CD4-positive, alpha-beta T cell treated with Interleukin-10 for 1 hour (primary cell): ENCODE results near the gene AKR1E2.

Experiments
- DNase-seq: peaks from one replicate; pipeline ENCODE4 v3.0.0-alpha.2; 2020

The AKR1E2 gene

DNA sequence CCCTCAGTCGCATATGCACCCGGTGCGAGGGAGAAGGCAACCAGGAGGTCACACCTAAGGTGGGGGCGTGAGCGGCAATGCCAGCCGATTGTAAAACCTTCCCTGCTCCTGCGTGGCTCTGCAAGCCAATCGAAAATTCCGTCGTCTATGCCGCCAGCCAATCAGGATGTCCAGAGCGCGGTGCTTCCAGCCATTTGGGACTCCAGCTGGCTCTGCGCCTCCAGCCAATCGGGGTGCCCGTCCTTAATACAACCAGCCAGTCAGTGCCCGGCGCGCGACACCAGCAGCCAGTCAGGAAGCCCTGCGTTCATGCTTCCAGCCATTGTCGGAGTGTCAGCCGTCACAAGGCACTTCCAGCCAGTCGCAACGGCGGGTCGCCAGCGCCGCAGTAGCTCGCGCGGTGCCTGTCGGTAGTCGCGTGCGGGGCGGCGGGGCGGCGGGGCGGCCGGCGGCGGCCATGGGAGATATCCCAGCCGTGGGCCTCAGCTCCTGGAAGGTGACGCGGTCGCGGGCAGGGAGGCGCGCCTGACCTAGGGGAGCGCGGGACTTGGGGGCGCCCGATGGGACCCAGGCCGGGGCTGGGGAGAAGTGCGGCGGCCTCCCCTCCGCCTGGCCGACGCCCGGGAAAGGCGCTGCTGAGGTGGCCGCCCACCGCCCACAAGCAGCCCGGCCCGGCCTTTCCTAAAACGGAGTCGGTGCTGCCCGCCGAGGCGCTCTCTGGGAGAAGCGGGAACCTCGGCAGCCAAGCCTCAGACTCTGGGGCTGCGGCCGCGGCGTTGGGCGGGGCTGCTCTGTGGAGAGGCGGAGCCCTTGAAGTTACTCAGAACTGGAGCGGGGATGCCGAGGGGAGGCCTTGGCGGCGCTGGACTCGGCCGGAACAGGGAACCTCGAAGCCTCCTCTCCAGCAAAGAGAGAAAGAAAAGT lies at the start of gene AKR1E2:
AKR1E2 (plus strand) TSS at position 340 of the 924 bp plus-strand sequence; CDS start at position 458, 118 bp downstream.
- peak; percentile 89 for DNase-seq

DNA sequence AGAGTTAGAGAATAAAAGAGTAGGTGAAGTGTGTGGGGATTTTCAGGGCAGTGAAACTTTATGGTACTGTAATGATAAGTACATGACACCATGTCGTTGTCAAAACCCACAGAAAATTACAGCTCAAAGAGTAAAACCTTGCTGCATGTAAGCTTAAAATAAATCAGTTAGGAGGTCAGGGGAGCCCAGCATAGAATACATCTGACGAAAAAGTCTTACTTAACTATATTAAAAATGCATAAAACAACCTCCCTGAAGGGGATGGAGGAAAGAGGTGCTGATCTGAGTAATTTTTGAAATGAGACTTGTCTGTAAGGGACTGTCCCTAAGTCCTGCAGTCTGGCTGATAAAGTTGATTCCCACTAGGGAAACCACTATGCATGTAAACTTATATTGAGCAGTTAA lies 49.8 kb upstream of the AKR1E2 start:
- DNase-seq = no peak

DNA sequence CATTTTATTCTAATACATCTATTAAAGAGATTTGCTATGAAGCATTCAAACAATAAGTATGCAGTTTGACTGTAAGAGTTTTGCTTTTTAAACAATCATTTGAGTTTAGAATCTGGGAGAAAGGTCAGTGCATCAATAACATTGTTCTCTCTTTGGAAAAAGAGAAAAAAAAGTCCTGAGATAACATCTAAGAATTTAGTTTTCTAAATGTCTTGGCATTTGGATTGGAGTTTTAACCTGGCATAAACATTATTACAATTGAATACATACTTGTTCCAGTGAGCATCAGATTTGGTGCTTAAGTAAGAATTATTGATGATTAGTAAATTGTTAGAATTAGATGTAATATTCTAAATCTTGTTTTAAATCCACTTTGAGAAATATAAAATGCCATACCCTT lies 47.2 kb upstream of the AKR1E2 start:
- DNase-seq = no peak

DNA sequence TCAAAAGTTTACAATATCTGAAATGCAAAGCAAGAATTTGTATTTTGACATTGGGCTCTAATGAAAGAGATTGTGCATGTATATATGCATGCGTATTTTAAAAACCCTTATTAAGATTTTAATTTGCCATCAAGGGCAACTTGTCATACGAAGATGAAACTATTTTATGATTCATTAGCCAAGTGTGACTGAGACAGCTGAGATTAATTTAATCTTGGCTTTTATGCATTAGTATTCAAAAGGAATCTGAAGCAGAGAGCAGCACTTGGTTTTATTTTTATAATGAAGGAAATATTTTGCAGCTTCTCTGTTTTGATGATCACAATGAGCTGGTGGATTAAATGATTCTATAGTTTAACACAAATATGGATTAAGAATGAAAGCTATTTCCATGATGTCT lies 45.9 kb upstream of the AKR1E2 start:
- no peak for DNase-seq

DNA sequence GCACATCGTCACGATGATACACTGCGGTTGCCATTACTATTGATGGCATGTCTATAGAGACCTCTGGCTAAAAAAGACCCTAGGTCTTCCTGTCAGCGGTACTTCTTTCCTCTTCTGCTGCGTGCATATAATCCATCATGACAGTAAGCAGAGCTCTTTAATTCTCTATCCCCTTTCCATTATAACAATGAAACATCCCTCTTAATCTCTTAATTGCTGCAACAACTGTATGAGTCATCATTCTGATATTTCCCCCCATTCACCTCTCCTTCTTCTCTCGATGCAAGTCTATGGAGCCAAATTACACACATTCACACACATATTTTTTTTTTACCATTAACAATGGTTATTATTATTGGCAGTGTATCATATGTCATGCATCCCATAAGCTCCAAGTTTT lies 45.2 kb upstream of the AKR1E2 start:
- DNase-seq = no peak

DNA sequence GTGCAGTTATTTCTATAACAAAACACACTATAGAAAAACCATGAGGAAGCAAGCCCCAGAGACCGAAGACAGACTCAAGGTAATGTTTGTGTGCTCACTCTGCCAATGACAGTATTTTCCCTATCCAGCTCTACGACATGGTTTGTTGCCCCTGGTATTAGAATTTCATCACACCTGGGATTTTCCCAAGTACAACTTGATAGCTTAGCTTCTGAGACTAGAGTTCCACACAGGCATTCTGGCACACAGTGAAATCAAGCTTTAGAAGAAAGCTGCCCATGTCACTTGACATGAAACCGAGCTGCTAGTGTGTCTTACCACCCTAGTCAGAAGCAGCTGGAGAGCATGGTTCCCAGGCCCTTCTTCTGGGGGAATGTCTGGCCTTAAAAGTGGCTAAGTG lies 44.1 kb upstream of the AKR1E2 start:
- no peak for DNase-seq

DNA sequence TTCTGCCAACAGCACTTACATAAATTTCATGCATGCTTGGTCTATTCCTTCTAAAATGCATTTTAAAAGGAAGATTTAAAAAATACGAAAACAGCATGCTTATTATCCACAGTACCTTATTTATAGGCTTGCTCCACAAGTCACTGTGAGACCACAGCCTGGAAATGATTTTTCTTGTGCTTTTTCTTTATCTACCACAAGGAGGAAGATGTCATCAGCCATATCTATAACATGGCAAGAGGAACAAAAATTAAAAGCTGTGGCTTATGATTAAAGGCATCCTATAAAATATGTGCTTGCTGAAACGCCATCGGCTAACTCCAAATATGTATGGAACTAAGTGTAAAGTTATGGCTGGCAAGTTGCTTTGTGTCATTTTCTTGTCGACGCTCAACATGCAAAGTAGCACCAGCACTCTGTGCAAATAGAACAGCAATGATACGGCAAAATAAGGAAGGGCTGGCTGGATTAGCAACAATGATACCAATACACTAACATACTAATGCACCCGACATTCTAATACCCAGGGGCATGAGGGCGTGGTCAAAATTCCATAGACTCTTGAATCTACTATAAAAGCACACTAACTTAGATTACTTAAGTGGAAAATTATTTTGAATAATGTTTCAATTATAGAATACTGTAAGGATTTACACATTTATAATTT lies 41.2 kb upstream of the AKR1E2 start:
- DNase-seq = no peak

DNA sequence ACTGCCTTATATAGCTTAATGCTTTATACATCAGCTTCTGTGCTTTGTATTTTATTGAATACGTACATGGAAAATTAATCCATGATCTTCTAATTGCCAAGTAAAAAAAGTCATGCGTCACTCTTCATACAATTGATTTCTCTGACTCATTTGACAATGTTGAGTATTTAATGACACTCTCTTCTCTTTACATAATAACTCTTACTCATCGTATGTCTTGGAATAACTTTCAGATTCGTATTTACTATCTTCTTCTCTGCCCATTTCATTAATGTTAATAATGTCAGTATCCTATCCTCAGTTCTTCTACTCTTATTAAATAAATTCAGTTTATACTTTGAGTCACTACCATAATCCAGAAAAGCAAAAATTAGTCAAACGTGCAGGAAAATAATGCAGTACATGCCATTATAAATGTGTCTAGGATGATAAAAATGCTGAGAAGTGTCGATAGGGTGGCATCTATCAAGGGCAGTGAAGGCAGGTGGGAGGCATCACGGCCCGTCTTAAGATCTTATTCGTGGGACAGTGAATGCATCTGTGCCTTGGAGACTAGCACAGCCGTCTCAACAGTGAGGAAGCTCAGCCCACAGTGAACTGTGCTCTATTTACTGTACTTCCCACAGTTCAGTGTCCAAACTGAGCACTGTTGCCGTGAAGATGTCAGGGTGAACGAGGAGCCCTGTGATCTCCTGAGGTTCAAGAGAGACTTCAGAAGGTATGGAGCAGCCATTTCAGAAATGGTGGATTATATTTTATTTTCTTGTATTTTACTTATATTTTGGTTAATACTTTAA lies 39.8 kb upstream of the AKR1E2 start:
- no peak for DNase-seq

DNA sequence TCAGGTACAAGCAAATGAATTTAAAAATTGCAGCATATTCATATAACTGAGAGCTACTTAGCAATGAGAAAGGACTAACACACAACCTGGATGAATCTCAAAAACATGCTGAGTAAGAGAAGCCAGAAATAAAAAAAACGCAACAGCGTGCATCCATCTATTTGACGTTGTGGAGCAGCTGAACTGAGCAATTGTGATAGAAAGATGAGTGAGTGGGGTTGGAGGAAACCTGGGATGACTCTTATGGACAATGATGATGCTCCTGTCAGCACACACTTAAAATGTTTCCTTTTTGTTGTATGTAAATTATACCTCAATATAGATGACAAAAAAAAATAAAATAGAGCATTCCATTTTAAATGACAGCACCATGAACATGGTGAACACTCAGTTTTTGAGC lies 36.0 kb upstream of the AKR1E2 start:
- no peak for DNase-seq

DNA sequence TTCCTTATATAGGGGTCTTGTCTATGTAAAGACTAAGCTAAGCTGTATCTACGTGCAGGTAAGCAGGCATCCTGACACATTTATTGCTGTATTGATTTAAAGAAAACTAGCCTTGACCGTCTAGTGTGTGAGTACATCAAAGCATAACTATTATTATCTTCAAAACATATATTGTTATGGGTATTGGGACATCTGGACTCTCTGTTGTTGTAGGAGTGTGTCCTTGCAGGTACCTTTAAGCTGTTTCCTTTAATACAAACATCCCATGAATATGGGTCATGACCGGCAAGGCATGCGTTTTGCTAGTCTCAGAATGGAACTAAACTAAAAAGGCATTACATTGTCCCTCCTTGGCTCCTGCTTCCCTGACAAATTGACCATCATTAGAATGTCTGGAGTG lies 35.1 kb upstream of the AKR1E2 start:
- no peak for DNase-seq

DNA sequence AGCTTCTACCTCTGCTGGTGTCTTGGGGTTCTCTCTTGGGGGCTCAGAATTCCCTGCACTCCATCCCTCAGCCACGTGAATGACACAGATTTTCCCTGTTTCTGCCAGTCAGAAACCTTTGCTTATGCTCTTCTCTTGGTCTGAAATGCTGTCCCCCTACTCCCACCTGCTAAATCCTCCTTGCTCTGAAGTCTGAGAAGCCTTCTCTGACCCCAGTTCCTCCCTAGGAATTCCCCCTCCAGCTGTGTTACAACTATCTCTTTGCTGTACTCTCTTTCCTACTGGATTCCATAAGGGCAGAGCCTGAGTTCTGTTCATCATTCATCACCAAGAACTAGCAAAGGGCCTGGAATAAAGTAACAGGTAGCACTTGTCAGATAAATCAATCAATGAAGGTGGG lies 33.6 kb upstream of the AKR1E2 start:
- DNase-seq = no peak

DNA sequence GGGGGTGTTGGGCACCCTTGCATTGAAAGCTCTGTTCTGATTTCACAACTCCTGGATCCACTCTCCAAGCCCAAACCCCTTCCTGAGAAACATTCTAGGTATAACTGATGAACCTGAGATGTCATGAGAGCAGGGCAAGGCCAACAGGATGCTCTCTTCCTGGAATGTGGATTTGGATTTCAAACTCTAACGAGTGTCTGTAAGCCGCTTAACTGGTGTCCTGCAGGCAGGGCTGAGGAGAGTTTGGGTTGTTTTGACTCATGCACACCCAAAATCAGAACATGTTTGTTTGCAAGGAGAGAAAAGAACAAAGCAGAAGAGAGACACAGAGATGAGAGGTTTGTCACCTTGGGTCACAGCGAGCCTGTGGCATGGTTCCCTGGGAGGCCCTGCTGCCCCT lies 24.6 kb upstream of the AKR1E2 start:
- no peak for DNase-seq

DNA sequence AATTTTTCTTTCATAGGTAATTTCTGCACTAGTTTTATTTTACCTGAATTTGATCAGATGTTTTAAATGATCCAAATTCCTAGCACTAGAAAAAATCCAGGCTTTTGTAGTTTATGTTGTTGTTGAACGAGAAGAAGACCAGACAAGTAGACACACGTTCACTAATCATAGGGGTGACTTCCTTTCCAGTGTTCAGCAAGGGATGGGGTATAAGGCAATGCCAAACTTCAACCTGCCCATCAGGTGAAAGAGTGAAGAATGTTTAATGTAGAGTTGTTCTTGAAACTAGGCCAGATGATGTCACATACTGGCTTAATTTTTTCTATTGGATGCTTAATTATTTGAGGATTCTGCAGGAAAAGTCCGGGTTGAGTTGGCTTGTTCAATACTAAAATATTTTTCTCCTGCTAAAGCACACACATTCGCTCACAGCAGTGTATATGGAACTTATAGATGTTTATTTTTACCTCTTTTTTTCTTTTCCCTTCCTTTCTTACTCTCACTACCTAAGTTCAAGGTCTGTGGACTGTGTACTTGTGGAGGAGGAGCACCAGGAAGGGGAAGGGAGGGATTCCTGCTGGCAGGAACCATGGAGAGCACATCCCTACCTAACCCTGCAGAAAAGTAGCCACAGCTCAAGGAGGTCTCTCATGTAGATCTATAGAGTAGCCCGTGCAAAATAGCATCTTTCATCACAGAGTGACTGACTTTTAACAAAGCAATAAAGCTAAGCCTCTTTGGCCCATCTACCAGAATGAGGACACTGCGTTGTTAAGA lies 23.1 kb upstream of the AKR1E2 start:
- DNase-seq = no peak

DNA sequence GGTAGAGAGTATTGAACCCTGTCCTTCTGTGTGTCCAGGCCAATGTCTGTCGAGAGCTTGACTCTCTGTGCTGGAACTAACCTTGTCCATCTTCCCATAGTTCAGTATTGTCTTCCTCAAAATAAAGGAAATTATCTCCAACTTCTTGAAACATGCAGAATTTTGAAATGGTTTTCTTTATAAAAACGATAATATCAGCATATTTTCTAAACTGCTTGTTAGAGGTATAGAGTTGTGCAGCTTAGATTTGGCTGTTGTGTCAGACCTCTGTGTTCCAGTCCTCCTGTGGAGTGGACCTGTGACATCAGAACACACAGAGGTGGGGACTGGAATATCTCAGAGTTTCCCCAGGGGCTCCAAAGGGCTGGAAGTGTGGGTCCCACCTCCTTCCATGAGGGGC lies 22.2 kb upstream of the AKR1E2 start:
- DNase-seq = no peak

DNA sequence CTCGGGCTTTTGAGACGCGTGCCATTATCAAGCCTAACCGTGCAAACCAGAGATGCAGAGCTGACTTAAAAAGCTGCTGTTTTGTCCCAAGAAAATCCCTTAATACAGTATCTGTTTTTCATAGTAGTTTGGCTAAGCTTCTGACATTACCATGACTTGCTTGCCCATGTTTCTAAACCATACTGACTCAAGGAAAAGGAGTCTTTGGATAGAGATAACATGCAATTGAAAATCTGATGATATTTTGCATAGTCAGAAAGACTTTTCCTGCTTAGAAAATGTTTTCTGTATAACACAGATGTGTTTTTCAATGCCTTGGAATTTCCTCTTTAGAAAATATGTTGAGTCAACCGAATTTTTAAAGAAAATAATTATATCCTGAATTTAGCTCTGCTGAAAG lies 21.5 kb upstream of the AKR1E2 start:
- no peak for DNase-seq

DNA sequence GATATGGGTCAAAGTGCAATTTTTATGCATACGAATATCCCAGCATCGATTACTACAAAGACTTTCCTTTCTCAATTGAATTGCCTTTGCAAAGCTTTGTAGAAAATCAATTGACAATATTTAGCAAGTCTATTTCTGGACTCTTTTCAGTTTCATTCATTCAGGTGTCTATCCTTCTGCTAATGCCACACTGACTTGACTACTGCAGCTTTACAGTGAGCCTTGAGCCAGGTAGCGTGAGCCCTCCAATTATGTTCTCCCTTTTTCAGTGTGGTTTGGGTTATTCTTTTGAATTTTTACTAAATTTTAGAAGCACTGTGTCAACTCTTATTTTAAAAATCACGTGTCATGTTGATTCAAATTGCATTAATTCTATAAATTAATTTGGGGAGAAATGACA lies 19.5 kb upstream of the AKR1E2 start:
- no peak for DNase-seq

DNA sequence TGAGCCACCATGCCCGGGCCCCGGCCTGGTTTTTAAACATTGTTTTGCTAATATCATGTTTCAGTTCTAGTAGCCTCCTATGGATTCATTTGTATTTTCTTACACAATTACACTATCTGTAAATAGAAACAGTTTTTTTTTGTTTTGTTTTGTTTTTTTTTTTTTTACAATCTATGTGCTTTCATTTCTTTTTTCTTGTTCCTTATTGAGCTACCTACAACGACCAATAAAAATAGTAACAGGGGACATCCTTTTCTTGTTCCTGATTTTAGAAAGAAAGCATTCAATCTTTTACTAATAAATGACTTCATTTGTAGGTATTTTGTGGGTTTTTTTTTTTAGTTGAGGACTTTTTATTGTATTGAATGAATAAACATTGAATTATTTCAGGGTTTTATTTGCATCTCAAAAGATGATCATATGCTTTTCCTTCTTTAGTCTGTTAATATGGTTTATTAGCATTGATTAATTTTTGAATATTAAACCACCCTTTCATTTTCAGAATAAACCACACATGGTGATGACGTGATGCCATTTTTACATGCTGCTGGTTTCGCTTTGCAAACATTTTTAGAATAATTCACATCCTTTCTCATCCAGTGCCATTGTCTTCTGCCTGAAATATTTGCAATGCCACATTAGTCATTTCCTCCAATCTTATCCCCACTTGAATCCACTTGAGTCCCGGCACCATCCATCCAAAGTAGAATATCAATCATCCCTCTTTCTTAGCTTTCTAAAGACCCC lies 18.1 kb upstream of the AKR1E2 start:
- DNase-seq = no peak

DNA sequence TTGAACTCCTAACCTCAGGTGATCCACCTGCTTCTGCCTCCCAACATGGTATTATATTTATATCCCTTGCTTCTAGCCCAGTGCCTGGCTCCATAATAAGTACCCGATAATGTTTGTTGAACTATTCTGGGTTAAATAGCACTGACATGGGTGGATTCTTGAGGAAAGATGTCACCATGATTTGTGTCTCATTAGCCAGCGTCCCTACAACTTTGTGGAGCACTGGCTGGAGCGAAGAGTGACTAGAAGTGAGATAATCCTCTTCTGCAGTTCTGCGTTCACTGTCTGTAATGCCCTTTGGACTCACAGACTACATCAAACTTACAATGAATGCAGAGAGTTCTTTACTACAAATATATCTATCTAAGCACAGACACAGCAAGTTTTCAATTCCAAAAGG lies 16.9 kb upstream of the AKR1E2 start:
- DNase-seq = no peak

DNA sequence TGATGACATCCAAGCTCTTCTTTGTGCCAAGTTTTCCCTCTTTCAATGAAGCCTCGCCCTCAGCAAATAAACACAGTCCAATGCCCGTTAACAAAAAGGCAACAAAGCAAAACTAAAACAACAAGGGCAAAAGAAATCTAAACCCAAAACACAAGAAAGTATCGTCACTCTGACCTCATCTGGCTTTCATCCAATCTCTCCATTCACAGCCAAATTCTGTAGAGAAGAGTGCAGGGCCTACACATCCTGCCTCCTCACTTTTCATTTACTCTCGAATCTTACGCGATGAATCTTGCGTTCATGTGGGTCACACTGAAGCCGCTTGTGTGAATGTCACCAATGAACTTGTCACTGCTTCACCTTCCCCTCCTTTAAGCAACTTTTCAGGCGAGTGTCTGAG lies 15.9 kb upstream of the AKR1E2 start:
- DNase-seq = no peak

DNA sequence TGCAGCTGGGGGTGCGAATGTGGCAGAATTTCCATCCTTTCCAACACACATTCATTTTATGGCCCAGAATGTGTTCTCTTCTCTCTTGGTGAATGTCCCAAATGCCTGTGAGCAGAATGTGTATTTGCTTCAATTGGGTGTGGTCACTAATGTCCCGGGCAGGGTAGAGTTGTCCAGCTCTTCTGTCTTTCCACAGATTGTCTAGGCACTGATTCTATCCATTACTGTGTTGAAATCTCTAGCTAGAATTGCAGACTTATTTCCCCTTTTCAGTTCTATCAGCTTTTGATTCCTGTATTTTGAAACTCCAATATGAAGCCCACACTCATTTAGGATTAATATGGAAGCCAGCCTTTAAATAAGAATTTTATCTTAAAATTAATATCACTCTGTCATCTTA lies 14.0 kb upstream of the AKR1E2 start:
- no peak for DNase-seq

DNA sequence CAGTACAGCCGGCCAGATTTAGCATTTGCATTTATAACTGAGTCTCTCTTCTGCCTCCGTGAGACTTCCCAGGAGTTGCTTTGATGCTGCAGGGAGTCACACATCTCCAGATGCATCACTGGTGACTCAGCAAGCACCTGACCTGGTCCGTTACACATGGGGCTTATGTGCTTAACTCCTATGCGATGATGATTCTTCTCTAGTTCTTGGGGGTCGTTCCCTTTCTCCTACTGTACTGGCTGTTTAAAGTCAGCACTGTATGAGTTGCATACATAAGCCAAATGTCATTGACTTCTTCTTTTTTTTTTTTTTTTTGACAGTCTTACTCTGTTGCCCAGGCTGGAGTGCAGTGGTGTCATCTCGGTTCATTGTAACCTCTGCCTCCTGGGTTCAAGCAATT lies 13.0 kb upstream of the AKR1E2 start:
- DNase-seq = no peak

DNA sequence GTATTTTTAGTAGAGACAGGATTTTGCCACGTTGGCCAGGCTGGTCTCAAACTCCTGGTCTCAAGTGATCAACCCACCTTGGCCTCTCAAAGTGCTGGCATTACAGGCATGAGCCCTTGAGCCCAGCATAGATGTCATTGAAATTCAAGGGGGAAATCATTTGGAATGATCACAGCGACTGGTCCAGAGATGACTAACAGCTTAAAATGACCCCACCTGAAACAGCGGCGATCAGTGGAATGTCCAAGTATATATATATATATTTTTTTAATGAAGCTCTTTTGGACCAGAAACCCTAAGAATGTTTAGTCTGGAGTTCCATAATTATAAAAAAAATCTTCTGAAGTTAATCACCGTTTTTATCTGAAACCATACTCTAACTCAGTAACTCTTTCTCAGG lies 12.5 kb upstream of the AKR1E2 start:
- no peak for DNase-seq
